Adrenal gland (tissue), 5 donors: Measurements from ENCODE around the gene ARMCX5.

Experiments
- POLR2A ChIP-seq, 2 donors: fragments of 450-650 bp; IDR thresholded peaks; one replicate each; pipeline ENCODE4 v1.6.1; 2017; ENCODE audit warnings: antibody characterized with exemption in 2 of 2, mild to moderate bottlenecking in 2 of 2, moderate library complexity in 1 of 2
- TF ChIP-seq, protein P1 (sequence below), 6 experiments: fragments of 450-650 bp in 4 of 6; fragments of 200-600 bp in 2 of 6; sonication (generic) in 1 of 6; IDR thresholded peaks; 1 replicate in 5 of 6; 2 replicates in 1 of 6; pipeline versions ENCODE4 v1.5.1 to v1.8.0; 2016 to 2021; ENCODE audit warnings: antibody characterized with exemption in 6 of 6, mild to moderate bottlenecking in 2 of 6, moderate library complexity in 1 of 6
- donor health status: DM: no; HTN: no; CAD: no.

DNA sequence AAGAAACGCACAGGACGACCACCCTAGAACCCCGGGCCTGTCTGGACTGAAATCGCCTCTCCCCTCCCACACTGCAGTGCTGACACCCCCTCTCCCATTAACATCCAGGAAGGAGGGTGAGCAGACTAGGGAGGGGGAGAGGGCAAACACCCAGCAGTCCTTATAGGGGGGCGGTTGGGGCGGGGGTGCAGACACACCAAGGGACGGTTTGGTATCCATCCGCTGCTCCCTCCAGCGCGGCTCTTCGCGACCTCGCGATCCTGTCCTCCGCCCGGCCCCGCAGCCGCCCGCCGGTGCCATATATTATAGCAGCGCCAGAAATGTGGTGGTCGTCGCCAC, 51.6 kb downstream of the ARMCX5 start:
- TF ChIP-seq, protein P1, sequence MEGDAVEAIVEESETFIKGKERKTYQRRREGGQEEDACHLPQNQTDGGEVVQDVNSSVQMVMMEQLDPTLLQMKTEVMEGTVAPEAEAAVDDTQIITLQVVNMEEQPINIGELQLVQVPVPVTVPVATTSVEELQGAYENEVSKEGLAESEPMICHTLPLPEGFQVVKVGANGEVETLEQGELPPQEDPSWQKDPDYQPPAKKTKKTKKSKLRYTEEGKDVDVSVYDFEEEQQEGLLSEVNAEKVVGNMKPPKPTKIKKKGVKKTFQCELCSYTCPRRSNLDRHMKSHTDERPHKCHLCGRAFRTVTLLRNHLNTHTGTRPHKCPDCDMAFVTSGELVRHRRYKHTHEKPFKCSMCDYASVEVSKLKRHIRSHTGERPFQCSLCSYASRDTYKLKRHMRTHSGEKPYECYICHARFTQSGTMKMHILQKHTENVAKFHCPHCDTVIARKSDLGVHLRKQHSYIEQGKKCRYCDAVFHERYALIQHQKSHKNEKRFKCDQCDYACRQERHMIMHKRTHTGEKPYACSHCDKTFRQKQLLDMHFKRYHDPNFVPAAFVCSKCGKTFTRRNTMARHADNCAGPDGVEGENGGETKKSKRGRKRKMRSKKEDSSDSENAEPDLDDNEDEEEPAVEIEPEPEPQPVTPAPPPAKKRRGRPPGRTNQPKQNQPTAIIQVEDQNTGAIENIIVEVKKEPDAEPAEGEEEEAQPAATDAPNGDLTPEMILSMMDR (IDR thresholded peaks at IDR 0.05), result no peak
- TF ChIP-seq POLR2A (IDR thresholded peaks at IDR 0.05), result no peak
